LoVo (cell line): ENCODE measurements around the gene ATXN7L1.
A peak's percentile ranks its signal among the peaks of the same experiment; 100 is the strongest.

Source experiments
- DNase-seq: peaks from one replicate; pipeline ENCODE4 v3.0.0-alpha.2; 2016; ENCODE audit warnings: low spot score

ATXN7L1 gene

DNA sequence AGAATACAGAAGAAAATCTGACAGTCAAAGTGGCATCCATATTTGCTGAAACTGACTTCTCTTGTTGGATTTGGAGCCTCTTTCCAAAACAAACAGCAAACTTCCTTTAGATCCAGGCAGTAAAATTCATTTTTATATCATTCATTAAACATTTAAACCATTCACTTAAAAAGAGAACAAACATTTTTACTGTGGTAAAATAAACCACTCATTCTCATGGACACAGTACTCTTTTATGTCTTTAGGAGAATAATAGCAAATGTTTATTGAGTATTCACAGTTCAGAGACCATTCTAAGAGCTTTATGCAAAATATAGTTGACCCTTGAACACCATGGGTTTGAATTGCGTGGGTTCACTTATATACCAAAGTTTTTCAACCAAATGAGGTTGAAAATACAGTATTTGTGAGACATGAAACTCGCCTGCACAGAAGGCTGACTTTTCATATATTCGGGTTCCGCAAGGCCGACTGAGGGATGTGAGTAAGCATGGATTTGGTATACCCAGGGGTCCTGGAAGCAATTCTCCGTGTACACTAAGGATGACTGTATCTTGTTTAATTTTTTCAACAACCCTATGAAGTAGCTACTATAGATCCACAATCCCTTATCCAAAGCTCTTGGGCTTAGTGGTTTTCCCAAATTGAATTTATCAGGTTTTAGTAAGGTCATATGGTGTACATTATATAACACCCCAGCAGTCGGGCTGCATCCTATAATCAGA lies 49.1 kb downstream of the ATXN7L1 start:
- no peak for DNase-seq

DNA sequence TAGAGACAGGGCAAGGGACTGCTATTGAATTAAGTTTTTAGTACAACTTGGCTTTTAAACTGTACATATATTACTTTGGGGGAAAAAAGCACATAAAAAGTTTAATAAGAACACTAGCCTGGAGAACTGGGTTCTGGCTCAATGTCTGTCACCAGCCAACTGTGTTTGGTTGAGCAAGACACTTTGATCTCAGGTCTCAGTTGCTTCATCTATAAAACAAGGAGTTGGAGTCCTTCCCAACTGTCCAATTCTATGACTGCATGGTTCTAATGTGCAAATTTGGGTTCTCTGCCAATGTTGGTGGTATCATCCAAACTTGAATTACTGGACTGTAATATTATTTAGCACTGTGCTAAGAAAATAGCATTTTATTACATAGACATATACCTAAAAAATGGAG lies 50.3 kb downstream of the ATXN7L1 start:
- DNase-seq, result no peak

DNA sequence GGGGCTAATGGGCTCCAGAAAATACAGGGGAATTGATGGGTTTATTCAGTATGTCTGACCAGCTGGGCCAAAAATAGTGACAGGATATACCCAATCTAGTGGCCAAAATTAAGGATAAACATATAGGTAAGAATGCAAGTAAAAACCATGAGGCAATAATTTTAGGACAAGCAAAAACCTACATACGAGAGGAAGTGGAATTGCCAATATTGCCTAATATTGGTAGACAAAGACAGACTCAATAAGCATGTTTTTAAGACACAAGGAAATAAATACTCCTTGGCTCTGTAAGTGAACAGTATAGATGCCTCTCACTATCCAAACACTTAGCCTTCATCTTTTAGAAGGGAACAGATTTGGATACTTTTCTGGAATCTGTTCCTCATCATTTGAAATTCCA lies 51.0 kb downstream of the ATXN7L1 start:
- no peak for DNase-seq

DNA sequence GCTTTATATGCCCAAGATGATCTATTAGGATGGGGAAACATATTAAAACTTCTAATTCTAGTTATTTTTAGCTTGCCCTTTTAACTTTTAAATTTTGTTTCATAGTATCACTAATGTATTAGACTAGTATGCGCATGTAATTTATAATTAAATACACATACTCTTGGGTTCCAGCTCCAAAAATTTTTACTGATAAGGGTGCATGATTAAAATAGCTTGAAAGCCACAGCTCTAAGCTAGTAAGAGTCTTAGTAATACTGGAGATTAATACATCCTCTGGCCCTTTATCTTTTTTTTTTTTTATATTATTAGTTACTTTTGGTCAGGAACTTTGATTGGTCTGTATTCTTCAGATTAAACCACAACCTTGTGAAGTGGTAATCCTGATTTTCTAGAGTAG lies 53.6 kb downstream of the ATXN7L1 start:
- no peak for DNase-seq

DNA sequence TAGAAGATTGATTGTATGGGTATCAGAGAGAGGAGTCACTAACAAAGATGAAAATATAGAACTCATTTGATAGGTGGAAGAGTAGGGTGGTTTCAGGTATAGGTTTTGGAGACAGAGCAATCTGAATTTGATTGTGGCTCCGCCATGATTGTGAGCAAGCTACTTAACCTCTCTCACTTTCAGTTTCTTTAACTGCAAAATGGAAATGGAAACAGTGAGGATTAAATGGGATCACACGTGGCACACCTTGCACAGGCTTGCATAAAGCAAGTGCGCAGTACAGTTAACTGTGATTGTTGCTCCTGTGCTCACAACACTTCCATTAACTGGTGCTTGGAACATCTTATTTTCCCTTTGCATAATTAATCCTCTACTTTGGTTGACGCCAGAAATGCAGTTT lies 54.9 kb downstream of the ATXN7L1 start:
- DNase-seq, result no peak

DNA sequence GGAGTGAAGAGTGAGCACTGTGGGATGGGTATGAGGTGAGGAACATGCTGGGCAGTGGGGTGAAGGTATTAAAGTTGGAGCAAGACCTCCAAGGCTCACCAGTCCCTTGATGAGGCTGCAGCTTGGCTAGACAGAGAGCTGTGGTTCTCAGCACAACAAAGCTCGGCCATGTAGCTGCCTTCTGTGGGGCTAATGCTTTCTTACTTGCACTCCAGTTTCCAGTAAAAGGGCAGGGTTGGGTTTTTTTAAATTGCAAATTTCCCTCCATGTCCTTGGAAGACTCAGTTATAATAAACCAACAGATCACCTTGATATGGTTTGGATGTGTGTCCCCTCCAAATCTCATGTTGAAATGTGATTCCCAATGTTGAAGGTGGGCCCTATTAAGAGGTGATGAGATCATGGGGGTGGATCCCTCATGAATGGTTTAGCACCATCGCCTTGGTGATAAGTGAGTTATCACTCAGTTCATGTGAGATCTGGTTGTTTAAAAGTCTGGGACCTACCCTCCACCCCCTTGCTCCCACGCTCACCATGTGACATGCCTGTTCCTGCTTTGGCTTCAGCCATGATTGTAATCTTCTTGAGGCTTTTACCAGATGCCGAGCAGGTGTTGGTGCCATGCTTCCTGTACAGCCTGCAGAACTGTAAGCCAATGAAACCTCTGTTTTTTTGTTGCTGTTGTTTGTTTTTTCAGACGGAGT lies 55.9 kb downstream of the ATXN7L1 start:
- DNase-seq, result no peak

DNA sequence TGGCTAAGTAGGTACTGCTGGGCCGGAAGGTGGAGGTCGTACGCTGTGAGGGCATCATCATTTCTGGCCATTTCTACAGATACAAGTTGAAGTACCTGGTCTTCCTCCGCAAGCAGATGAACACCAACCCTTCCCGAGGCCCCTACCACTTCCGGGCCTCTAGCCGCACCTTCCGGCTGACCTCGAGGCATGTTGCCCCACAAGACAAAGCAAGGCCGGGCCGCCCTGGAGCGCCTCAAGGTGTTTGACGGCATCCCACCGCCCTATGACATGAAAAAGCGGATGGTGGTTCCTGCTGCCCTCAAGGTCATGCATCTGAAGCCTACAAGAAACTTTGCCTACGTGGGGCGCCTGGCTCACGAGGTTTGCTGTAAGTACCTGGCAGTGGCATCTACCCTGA lies 56.8 kb downstream of the ATXN7L1 start:
- no peak for DNase-seq

DNA sequence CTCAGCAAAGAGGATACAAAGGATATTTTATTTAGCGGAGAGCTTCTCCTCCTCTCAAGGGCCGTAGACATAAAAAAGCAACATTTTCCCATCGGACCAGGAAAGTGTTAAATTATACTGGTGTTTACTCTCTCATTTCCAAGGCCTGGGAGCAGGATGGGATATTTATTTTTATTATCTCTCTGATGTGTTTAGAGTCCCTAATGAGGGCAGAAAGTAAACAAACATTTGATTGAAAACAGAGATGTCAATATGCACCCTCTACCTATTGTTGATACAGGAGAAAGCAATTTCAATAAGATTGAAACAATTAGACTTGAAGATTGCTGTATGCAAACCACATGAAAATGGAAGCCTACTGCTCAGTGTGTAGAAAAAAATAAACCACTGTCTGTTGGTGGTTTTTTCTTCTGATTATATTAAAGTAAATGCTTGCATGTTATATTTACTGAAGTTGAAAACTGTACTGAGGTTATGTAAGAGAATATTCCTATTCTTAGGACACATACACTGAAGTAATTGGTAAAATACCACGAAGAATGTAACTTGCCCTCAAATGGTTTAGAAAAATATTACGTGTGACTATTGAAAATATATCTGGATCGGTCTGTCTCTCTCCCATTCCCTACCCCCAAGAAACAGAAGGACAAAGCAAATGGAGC lies 59.3 kb downstream of the ATXN7L1 start:
- no peak for DNase-seq

DNA sequence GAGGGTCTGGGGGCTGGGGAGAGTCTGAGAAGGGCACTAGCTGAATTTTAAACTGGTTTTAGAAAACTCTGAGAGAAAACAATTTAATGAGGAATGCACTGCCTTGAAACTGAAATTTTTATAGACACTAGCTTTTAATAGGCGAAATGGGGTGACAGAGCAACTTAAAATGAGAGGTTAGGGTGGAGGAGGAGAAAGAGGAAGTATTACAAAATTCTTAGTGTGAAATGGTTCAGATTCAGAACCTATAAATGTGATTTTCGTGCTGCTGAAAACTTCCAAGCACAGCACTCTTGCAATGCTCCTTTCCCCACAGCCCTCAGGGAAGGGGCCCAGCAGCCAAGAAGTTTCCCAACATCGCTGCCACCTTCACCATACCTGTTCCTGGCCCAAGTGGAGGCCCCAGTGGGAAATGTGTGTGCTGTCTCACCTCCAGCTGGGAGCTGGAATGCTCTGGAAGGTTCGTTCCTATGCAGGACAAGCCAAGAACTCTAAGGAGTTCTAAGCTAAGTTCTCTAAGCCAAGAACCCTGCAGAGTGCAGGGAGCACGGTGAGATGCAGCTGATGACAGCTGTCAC lies 60.0 kb downstream of the ATXN7L1 start:
- no peak for DNase-seq

DNA sequence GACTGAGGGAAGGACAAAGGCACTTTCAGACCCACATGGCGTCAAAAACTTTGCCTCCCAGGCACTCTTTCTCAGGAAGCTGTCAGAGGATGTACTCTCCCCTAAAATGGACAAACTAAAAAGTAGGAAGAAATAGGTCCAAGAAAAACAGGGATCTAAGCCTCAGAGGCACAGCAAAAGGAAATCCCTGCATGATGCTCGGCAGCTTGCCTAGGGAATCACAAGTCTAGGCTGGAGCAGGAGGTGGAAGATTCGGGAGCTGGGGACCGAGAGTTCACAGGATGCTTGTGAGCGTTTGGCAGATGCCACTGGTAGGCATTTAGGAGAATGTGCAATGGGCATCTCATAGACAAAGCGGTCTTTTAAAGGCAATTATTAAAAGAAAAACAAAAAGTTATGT lies 60.8 kb downstream of the ATXN7L1 start:
- DNase-seq, result no peak

DNA sequence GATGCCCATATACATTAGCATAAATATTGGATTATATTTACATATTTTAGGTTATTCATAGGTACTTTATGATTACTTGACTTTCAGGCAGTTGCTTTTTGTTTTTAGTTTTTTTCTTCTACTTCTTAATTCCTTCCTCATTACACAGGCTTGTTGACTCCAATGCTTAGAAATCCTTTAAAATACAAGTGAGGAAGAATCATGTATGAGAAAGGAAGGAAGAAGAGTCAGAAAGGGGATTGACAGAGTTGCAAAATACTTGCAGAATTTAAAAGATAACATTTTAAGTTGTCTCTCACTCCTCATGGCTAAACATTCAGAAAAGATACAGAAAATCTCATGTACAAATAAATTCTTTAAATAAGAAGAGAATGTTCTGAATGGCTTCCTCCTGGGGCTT lies 61.9 kb downstream of the ATXN7L1 start:
- no peak for DNase-seq

DNA sequence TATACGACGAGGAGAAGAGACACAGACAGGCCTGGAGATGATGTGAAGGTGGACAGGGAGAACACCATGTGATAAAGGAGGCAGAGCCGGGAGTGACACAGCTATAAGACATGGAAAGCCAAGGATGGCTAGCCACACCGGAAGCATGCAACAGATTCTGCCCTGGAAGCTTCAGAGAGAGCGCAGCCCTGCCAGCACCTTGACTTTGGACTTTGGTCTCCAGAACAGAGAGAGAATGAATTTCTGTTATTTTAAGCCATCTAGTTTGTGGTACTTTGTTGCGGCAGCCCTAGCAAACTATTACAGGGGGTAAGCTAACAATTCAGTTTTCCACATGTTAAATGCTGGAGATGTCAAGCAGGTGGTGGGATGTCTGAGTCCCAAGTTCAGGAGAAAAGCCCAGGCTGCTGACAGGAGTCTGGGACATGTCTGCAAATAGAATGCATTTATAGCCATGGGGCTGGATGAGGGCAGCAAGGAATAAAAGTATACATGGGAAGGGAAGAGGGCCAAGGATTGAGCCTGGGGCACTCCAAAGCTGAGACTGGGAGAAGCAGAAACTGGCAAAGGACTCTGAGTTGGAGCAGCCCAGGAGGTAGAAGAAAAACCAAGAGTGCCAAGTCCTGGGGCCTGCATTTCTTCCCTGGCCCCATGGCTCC lies 65.1 kb downstream of the ATXN7L1 start:
- no peak for DNase-seq

DNA sequence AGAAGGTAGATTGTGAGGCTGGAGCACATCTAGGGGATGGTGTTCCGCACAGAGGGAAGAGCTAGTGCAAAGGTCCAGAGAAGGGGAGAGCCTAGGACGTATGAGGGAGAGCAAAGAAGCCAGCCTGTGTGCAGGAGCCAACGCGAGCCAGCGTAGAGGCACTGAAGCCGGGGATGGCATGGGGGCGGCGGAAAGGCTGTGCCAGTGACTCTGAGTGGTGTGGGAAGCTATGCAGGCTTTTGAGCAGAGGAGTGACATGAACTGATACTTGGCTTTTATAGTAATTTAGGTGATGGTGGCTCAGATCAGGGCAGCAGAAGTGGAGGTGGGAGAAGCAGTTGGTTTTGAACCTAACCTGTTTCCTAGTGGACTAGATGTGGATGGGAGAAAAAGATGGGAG lies 65.8 kb downstream of the ATXN7L1 start:
- no peak for DNase-seq

DNA sequence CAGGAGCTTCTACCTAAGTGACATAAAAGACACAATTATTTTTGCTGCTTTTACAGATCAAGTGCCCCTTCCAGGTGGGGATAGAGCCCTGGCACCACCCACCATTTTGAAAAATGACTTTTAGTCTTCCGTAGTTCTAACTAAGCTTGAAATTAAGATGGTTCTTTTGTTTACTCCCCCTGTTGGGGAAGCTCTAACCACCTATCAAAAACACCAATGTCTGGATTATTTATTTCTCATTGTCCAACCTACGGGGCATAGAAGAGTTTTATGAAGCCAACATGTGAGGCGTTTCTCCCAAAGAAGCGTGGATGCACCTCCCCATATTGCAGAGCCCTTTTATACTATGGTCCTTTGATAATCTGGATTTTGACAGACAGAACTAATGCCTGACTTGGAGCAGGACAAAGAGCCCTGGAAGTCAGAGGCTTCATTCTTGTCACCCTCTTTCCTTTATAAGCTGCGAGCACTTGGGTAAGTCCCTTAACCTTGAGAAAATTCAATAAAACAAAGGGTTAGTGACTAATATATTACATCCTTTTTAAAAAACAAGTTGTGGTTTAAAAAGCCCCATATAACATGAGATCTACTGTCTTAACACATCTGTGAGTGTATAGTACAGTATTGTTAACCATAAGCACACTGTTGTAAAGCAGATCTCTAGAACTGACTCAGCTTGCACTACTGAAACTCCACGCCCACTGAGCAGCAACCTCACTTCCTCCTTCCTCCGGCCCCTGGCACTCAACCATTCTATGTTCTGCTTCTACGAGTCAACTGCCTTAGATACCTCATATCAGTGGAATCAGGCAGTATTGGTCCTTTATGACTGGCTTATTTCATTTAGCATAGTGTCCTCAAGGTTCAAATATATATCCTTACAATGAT lies 67.5 kb downstream of the ATXN7L1 start:
- DNase-seq, result peak; percentile 56

DNA sequence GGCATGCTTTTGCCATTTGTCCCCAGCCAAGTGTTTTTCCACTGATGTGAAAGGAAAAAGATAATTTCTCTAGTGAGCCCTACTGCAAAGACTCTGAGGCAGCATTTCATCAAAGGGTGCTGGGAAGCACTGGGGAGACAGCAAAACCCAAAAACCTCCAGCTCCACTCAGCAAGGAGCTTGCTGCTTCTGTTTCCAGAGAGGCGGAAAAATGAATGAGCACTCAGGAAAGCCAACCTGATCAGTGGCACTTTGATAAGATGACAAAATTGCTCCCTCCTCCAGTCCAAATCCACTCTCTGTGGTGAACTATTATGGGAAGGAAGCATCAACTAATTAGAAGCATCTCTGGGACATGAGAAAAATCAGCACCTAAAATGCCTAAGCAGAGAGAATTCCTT lies 68.2 kb downstream of the ATXN7L1 start:
- DNase-seq, result no peak

DNA sequence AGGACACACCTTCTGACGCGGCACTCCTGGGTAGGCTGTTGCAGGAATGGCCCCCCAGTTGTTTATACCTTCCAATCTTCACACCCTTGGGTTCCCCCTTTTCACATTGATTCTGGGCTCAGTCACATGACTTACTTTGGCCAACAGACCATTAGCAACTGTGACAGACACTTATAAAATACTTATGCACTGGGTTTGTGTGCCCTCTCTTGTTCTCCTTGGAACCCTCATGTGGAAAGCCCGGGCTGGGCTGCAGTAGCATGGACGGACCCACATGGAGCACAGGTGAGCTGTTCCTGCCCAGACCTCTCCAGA lies 69.0 kb downstream of the ATXN7L1 start:
- DNase-seq, result no peak

DNA sequence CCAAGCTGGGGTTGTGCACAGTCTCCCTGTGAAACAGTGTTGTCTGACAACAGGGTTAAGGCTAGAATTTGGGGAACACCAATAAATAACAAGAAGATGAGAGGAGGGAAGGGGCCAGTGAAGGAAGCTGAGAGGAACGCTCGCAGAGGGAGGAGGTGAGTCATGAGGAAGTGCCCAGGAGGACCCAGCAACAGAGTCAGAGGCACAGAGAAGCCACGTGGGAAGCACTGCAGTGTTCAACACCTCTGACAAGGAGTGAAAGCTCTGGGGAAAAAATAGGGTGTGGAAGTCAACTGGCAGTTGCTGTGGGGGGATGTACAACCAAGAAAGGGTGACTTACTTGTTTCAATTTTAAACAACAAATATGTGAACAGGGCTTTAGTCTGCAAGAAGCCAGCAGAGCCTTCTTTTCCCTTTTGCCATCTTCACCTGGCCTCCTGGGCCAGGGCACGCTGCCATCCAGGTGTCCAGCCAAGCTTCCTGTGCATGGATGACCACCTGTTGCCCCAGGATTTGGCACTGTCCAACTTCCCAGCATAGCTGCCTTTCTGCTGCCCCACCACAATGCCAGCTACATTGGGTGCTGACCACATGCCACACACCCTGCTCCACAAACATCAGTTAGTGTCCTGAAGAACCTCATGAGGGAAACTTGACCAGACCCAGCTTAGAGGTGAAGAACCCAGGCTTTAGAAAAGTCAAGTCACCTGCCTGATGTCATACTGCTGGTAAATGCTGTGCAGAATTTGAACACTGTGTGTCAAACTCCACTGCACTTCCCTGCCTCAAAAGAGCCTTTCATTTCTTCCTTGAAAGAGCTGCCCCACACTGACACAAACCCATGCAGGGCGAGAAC lies 69.6 kb downstream of the ATXN7L1 start:
- peak; percentile 65 for DNase-seq

DNA sequence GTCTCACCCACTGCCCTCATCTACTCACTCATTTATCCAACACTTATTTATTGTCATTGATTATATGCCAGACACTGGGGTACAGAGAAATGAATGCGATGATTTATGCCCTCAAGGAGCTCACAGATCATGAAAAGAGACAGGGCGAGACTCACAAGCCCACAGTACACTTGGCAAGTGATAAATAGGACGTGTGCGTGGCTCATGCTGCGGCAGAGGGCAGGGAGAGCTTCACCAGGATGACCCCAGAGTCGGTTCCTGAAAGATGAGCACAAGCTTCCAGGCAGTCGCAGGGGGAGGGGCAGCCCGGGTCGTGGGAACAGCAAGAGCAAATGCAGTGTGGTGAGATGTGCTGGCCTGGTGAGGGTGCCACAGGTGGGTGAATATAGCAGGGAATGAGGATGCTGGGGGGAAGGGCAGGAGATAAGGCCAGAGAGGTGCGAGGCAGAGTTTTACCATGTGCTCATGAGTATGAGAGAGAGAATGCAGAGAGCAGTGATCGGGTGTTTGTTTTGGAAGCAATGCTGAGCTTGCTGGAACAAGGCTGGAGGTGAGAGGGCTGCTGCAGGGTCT lies 70.9 kb downstream of the ATXN7L1 start:
- DNase-seq, result no peak

DNA sequence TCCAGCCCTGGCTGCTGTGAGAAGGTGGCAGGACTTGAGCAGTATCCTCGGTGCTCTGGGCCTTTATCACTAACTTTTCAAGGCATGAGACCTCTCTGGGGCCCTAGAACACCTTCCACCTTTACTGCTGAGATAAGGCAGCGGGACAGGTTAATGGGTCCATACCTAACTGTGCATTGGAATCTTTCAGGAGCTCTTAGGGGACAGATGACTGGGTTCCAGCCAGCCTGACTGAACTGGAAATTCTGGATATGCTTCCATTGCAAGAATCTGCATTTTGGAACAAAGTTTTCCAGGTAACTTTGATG lies 73.0 kb downstream of the ATXN7L1 start:
- DNase-seq, result no peak

DNA sequence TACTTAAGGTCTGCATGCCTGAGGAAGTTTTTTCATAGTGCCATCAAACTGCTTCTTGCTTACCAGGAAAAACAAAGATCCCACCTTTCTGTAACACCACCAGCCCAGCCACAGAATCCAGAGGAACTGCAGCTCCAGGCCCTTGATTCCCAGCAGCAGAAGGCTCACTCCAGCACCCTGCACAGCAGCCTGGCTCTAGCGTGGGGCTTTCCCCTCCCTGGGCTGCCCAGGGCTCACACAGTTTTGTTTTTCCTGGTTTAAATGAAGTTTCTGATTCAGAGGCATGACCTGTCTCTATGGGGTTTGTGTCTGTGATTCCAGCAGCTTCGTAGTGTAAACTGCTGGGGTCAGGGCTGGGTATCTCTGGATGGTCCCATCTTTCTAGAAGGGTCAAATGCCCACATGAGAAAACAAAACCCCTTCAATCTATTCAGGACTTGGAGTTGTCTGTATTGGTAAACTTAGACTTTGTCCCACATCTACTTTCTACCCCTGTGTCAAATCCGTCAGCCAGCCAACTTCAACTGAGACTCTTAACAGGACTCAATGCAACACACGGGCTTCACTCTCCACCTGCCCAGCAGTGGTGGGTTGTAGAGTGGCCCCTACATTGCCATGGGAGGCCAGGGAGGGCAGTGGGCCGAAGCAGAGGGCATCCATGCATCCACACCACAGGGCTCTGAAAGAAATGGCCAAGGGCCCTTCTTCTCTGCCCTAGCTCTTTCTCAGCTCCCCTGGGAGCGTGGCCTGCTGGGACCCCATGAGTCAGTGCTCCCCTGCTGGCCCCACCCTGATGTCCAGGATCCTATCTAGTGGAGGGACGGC lies 73.6 kb downstream of the ATXN7L1 start:
- no peak for DNase-seq
